Erythroblast (primary cell): Measurements from ENCODE around the gene PACS1.

ENCODE experiments used
- GATA1 ChIP-seq: IDR thresholded peaks from 2 replicates; pipeline ENCODE4 v1.6.1; 2011; ENCODE audit warnings: low read depth, mild to moderate bottlenecking, control low read depth, low read length, moderate library complexity
- POLR2A ChIP-seq: IDR thresholded peaks from 2 replicates; pipeline ENCODE4 v1.6.1; 2011; ENCODE audit warnings: mild to moderate bottlenecking, low read length

GRCh38 chr11:66109294-66109693 is 39.2 kb downstream of the PACS1 start:
- TF ChIP-seq POLR2A, result no peak
- no peak for TF ChIP-seq GATA1
